ENCODE measurements around the gene GFPT2.

GFPT2 gene

GRCh38 chr5:180324601-180324950 lies 28.6 kb downstream of the GFPT2 start:
- no peak overlapping the region for H3K4me3 ChIP-seq (ENCODE audit: low read depth, low read length)
- TF ChIP-seq CTCF (IDR thresholded peaks at IDR 0.05; ENCODE audit: insufficient read depth, low read depth, low read length, missing control alignments), result no peak
- no peak for DNase-seq (ENCODE audit: low read depth)

GRCh38 chr5:180323941-180324600 lies 29.1 kb downstream of the GFPT2 start:
- no peak overlapping the region for H3K4me3 ChIP-seq (ENCODE audit: low read depth, low read length)
- DNase-seq (ENCODE audit: low read depth), result no peak
- no peak for TF ChIP-seq CTCF (IDR thresholded peaks at IDR 0.05; ENCODE audit: insufficient read depth, low read depth, low read length, missing control alignments)

GRCh38 chr5:180323160-180323559 lies 30.0 kb downstream of the GFPT2 start:
- TF ChIP-seq CTCF (IDR thresholded peaks at IDR 0.05; ENCODE audit: insufficient read depth, low read depth, low read length, missing control alignments), result no peak

GRCh38 chr5:180318456-180319089 lies 34.6 kb downstream of the GFPT2 start:
- DNase-seq (ENCODE audit: low read depth), result no peak
- no peak for TF ChIP-seq CTCF (IDR thresholded peaks at IDR 0.05; ENCODE audit: insufficient read depth, low read depth, low read length, missing control alignments)
- no peak overlapping the region for H3K4me3 ChIP-seq (ENCODE audit: low read depth, low read length)

More at GRCh38 chr5:180323160-180323559, 30.0 kb downstream of the GFPT2 start:
- DNase-seq (ENCODE audit: low read depth), result no peak
- no peak overlapping the region for H3K4me3 ChIP-seq (ENCODE audit: low read depth, low read length)

GRCh38 chr5:180316586-180316985 lies 36.5 kb downstream of the GFPT2 start:
- no peak overlapping the region for H3K4me3 ChIP-seq (ENCODE audit: low read depth, low read length)
- no peak for TF ChIP-seq CTCF (IDR thresholded peaks at IDR 0.05; ENCODE audit: insufficient read depth, low read depth, low read length, missing control alignments)

GRCh38 chr5:180315762-180316212 lies 37.3 kb downstream of the GFPT2 start:
- peak; percentile 55 for DNase-seq (ENCODE audit: low read depth)
- no peak overlapping the region for H3K4me3 ChIP-seq (ENCODE audit: low read depth, low read length)
- peak; percentile 94 for TF ChIP-seq CTCF (IDR thresholded peaks at IDR 0.05; ENCODE audit: insufficient read depth, low read depth, low read length, missing control alignments)

More at GRCh38 chr5:180316586-180316985, 36.5 kb downstream of the GFPT2 start:
- no peak for DNase-seq (ENCODE audit: low read depth)

Data from GM12865 (cell line).